Endothelial cell of umbilical vein (primary cell): ENCODE measurements around the gene CDYL. TPM values are rescaled to one million over a fixed set of nuclear protein-coding genes. Genes with fewer than 3 reads are reported as not detected.

Experiments used
- BruUV-seq: library from RNA; stranded (reverse); fragments of 400-500 nt; replicated peaks from 2 replicates; lab custom pipeline; 2021; lab: Mats Ljungman, UMichigan
- CTCF ChIA-PET: fragments of 300-600, 350-600 bp; sonication (Branson Sonifier 250); formaldehyde crosslinking; loops from one replicate; lab custom pipeline; 2021; ENCODE audit warnings: antibody characterized with exemption, inconsistent platforms; lab: Charles Lee
- POLR2A ChIA-PET: fragments of 300-600, 350-600 bp; sonication (Branson Sonifier 250); formaldehyde crosslinking; loops from one replicate; lab custom pipeline; 2021; ENCODE audit warnings: antibody characterized with exemption, inconsistent platforms; lab: Charles Lee
- DNase-seq: peaks from one replicate; pipeline ENCODE4 v3.0.0-alpha.2; 2011; ENCODE audit warnings: low read depth, low spot score
- FAIRE-seq: peaks from 2 replicates; lab custom pipeline; 2011; peaks lifted over from hg19 to GRCh38; lab: Jason Lieb, UNC
- H2AFZ ChIP-seq: 2 replicates; pipeline ENCODE4 v1.6.0; 2012; ENCODE audit warnings: low read depth, low read length, control low read depth, inconsistent platforms
- H3K27ac ChIP-seq: 2 replicates; pipeline ENCODE4 v1.5.1; 2011; ENCODE audit warnings: low read depth, mild to moderate bottlenecking, control low read depth, low read length, moderate library complexity; ENCODE audit not compliant: insufficient read depth
- H3K27me3 ChIP-seq, 2 experiments: 2 replicates each; pipeline versions ENCODE4 v1.6.0 to v1.6.1; 2011; ENCODE audit warnings: low read length in 2 of 2, mixed read lengths in 1 of 2; ENCODE audit not compliant: control insufficient read depth in 2 of 2, insufficient read depth in 2 of 2
- H3K36me3 ChIP-seq, 2 experiments: 2 replicates in 1 of 2; 3 replicates in 1 of 2; pipeline ENCODE4 v1.5.1; 2011; ENCODE audit warnings: low read length in 2 of 2, mild to moderate bottlenecking in 1 of 2, moderate library complexity in 1 of 2; ENCODE audit not compliant: control insufficient read depth in 2 of 2, insufficient read depth in 2 of 2; ENCODE audit errors: extremely low read depth in 1 of 2
- H3K4me1 ChIP-seq: 3 replicates; pipeline ENCODE4 v1.5.1; 2011; ENCODE audit warnings: mild to moderate bottlenecking, low read length; ENCODE audit not compliant: control insufficient read depth, insufficient read depth; ENCODE audit errors: extremely low read depth
- H3K4me2 ChIP-seq: 2 replicates; pipeline ENCODE4 v1.6.1; 2011; ENCODE audit warnings: low read length, control low read depth, mixed read lengths; ENCODE audit not compliant: insufficient read depth
- H3K4me3 ChIP-seq, 3 experiments: fragments of 200-600 bp in 1 of 3; sonication (generic), shearing (Covaris generic) in 1 of 3; replicated peaks in 1 of 3; 2 replicates each; pipeline ENCODE4 v1.5.1; 2011 to 2016; ENCODE audit warnings: control low read depth in 3 of 3, low read length in 3 of 3, mild to moderate bottlenecking in 2 of 3, inconsistent platforms in 1 of 3, low read depth in 1 of 3, moderate library complexity in 1 of 3; ENCODE audit not compliant: insufficient read depth in 1 of 3
- H3K79me2 ChIP-seq: 2 replicates; pipeline ENCODE4 v1.6.0; 2012; ENCODE audit warnings: low read length, inconsistent platforms; ENCODE audit not compliant: control insufficient read depth, insufficient read depth
- H3K9ac ChIP-seq: replicated peaks from 2 replicates; pipeline ENCODE3; 2011; ENCODE audit warnings: low read length, control low read depth; ENCODE audit not compliant: insufficient read depth; ENCODE audit errors: extremely low read depth
- H3K9me1 ChIP-seq: replicated peaks from 3 replicates; pipeline ENCODE4 v1.6.0; 2011; ENCODE audit warnings: mild to moderate bottlenecking, low read length; ENCODE audit not compliant: control insufficient read depth, insufficient read depth; ENCODE audit errors: extremely low read depth
- H3K9me3 ChIP-seq: replicated peaks from 2 replicates; pipeline ENCODE4 v1.5.1; 2012; ENCODE audit warnings: low read length, inconsistent platforms; ENCODE audit not compliant: control insufficient read depth, insufficient read depth
- H4K20me1 ChIP-seq: replicated peaks from 2 replicates; pipeline ENCODE3; 2011; ENCODE audit warnings: mild to moderate bottlenecking, low read length; ENCODE audit not compliant: control insufficient read depth, insufficient read depth; ENCODE audit errors: extremely low read depth
- CTCF ChIP-seq, 2 donors: IDR thresholded peaks; 1 replicate in 1 of 2; 2 replicates in 1 of 2; pipeline ENCODE4 v1.5.1; 2011; ENCODE audit warnings: low read length in 2 of 2, mild to moderate bottlenecking in 2 of 2, moderate library complexity in 2 of 2, control low read depth in 1 of 2, inconsistent platforms in 1 of 2, low read depth in 1 of 2; ENCODE audit not compliant: insufficient read depth in 1 of 2; ENCODE audit errors: extremely low read depth in 1 of 2
- EZH2 ChIP-seq: IDR thresholded peaks from 2 replicates; pipeline ENCODE4 v1.6.1; 2012; ENCODE audit warnings: borderline replicate concordance, low read depth, mild to moderate bottlenecking, moderate library complexity, low read length, inconsistent platforms; ENCODE audit not compliant: severe bottlenecking
- FOS ChIP-seq: IDR thresholded peaks from 2 replicates; pipeline ENCODE4 v1.6.1; 2011; ENCODE audit warnings: mild to moderate bottlenecking, low read length, moderate library complexity, borderline replicate concordance; ENCODE audit not compliant: insufficient read depth
- GATA2 ChIP-seq: IDR thresholded peaks from 2 replicates; pipeline ENCODE4 v1.7.0; 2011; ENCODE audit warnings: low read depth, mild to moderate bottlenecking, moderate library complexity, mixed read lengths, low read length; ENCODE audit not compliant: insufficient read length, insufficient read depth
- JUN ChIP-seq: IDR thresholded peaks from 2 replicates; pipeline ENCODE4 v1.6.1; 2011; ENCODE audit warnings: borderline replicate concordance, low read depth; ENCODE audit not compliant: insufficient read length, insufficient read depth
- MAX ChIP-seq: IDR thresholded peaks from 2 replicates; pipeline ENCODE4 v1.6.1; 2011; ENCODE audit not compliant: insufficient read depth, insufficient read length
- MYC ChIP-seq: IDR thresholded peaks from one replicate; pipeline ENCODE4 v1.6.1; 2011; ENCODE audit warnings: mild to moderate bottlenecking, low read depth, low read length
- POLR2A ChIP-seq: IDR thresholded peaks from 2 replicates; pipeline ENCODE4 v1.6.1; 2012; ENCODE audit warnings: low read depth, mild to moderate bottlenecking, control low read depth, low read length
- POLR2AphosphoS5 ChIP-seq: IDR thresholded peaks from 2 replicates; pipeline ENCODE4 v1.6.1; 2012; ENCODE audit warnings: low read depth, mild to moderate bottlenecking, control low read depth, low read length, moderate library complexity; ENCODE audit not compliant: insufficient read depth
- dilution Hi-C: fragments of 300-500 bp; cut with MboI; formaldehyde crosslinking; loops from one replicate; pipeline ENCODE4 v1.15.0; 2019; ENCODE audit warnings: low sequenced_read_pairs; ENCODE audit not compliant: extremely low pct_ligation_motif_present
- intact Hi-C: fragments of 100-400 bp; cut with micrococcal nuclease; formaldehyde crosslinking; loops from one replicate; pipeline ENCODE4 v1.10.0; 2022
- polyA plus RNA-seq, 4 experiments: library from polyadenylated mRNA; depleted of rRNA in 3 of 4; stranded (reverse) in 3 of 4; unstranded in 1 of 4; fragments of >200 nt; gene quantifications; 2 replicates each; pipeline versions ENCODE4 v1.2.1 to v1.2.3, GENCODE V29; 2011 to 2012; ENCODE audit warnings: missing spikeins in 1 of 4
- total RNA-seq: library from RNA; stranded (reverse); gene quantifications from 2 replicates; pipeline ENCODE4 v1.2.3, GENCODE V29; 2021

CDYL gene
- total and polyA plus RNA-seq, 2 donors (not counting 3 experiments of a cell fraction or from before 2014, with no cell fraction given): 10.2 to 35.6 TPM

GRCh38 chr6:4923081-4923480 is 146.9 kb downstream of the CDYL start:
- Histone ChIP-seq H2AFZ (no peak overlapping the region), H3K9me3 (no peaks in the 10 kb centered on the region), H4K20me1 (no peaks in the 10 kb centered on the region), H3K9ac (no peak overlapping the region), H3K4me2 (no peak overlapping the region), H3K27ac (no peak overlapping the region), H3K27me3 (no peaks in the 10 kb centered on the region), H3K9me1 (no peaks in the 10 kb centered on the region), H3K36me3 (no peaks in the 10 kb centered on the region), H3K79me2 (peaks cover 8% of the 10 kb centered on the region), H3K4me1 (peaks cover 18% of the 10 kb centered on the region), H3K4me3 (no peak overlapping the region)
- intact Hi-C loops: no loop called here
- BruUV-seq: no TSS peak
- POLR2A ChIA-PET: no interaction called here
- CTCF ChIA-PET: interaction anchor here (1.1 kb wide), 1 partner anchor 132 kb away, joined by 3 read pairs; no protein-coding TSS in a partner anchor
- TF ChIP-seq FOS (no peak), MAX (no peak), JUN (no peak), GATA2 (no peak), EZH2 (no peak), POLR2A (no peak)
- FAIRE-seq (no peak), DNase-seq (no peak)
- dilution Hi-C loops: no loop called here

- no peaks in the 10 kb centered on the region for H3K9me1 ChIP-seq
- H3K27me3 ChIP-seq: no peaks in the 10 kb centered on the region
- intact Hi-C loops: no loop called here
- BruUV-seq: no TSS peak
- no peak overlapping the region for H3K4me3 ChIP-seq
- DNase-seq (no peak), FAIRE-seq (no peak)
- no peak overlapping the region for H3K9ac ChIP-seq
- H3K4me2 ChIP-seq: no peak overlapping the region
- dilution Hi-C loops: no loop called here
- H3K9me3 ChIP-seq: no peaks in the 10 kb centered on the region
- CTCF ChIA-PET: no interaction called here
- no peaks in the 10 kb centered on the region for H4K20me1 ChIP-seq
- TF ChIP-seq JUN (no peak), CTCF (IDR thresholded peaks at IDR 0.05; ENCODE audit: extremely low read depth in 1 of 2, insufficient read depth in 1 of 2, low read depth in 1 of 2, low read length in 2 of 2) (no peak), MAX (no peak), MYC (no peak), GATA2 (no peak), POLR2A (no peak), POLR2AphosphoS5 (no peak), EZH2 (no peak), FOS (no peak)
- H2AFZ ChIP-seq: no peak overlapping the region
- H3K36me3 ChIP-seq: no peaks in the 10 kb centered on the region
- peaks cover 18% of the 10 kb centered on the region for H3K4me1 ChIP-seq
- H3K79me2 ChIP-seq: peaks cover 8% of the 10 kb centered on the region
- no peak overlapping the region for H3K27ac ChIP-seq
- POLR2A ChIA-PET: no interaction called here
Measured at GRCh38 chr6:4924661-4925271, 148.6 kb downstream of the CDYL start.
